ENCODE results near the gene CDKL2.
"Not testable (repeated sequence)": the region's sequence is repeated elsewhere in the genome, so short reads cannot be mapped to it uniquely, and the experiment has no call there.

CDKL2 gene

DNA sequence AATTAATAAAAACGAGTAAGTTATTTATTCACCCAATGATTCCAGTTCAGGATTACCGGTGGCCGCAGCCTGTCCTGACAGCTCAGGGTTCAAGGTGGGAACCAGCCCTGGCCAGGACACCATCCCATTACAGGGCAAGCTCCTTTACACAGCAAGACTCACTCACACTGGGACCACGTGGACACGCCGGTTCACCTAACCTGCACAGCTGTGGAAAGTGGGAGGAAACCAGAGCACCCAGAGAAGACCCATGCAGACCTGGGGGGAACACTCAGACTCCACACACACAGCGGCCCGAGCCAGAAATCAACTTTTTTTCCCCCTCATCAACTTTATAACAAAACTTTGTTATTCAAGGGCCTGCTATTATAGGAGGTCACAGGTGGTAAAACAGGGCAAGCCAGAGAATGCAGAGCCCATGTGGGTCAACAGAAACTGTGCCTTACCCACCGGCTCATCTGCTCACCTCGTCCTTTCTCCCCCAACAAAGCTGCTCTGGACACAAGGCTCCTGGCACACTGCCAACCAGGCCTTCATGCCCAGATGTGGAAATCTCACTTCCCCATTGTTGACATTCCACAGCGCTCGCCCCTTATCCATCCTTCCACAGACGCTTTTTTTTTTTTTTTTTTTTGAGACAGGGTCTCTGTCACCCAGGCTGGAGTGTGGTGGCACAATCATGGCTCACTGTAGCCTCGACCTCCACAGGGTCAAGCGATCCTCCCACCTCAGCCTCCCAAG is 82.5 kb downstream of the CDKL2 start:
- no peak for DNase-seq

DNA sequence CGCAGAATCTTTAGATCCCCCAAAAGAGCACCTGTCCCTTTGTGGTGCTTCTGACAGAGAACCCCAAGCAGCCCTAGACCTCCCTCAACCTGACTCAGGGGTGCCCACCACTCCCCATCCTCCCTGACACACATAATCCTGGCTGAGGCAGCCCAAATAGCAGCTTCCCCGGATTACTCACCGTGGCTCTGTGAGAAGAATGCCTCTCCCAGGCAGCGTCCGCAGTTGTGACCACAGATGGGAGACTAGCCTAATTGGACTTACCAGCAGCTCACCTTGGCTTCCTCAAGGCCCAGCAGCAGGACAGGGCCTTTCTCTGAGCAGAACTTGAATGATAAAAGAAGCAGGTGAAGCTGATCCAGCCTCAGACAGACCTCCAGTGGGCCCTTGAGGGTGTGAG is 84.8 kb downstream of the CDKL2 start:
- DNase-seq: no peak

DNA sequence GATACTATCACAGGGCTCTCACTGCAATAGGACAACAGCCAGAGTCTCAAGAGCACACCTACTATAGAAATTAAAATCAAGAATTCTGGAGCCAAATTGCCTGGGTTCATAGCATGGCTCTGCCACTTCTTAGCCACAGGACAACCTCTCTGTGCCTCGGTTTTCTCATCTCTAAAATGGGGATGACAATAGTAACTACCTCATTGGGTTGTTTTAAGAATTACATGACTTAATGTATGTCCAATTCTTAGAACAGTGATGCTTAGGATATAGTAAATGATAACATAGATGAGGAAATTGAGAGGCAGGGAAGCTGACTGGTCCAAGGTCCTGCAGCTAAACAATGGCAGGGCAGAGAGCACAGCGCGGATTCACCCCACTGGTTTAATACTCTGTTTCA is 85.5 kb downstream of the CDKL2 start:
- DNase-seq: no peak

DNA sequence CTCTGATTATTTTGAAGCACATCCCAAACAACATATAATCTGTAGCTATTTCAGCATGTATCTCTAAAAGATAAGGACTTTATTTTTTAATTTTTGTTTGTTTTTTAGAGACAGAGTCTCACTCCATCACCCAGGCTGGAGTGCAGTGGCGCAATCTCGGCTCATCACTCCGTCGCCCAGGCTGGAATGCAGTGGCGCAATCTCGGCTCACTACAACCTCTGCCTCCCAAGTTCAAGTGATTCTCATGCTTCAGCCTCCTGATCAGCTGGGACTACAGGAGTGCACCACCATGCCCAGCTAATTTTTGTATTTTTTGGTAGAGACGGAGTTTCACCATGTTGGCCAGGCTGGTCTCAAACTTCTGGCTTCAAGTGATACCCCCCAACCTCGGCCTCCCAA is 86.1 kb downstream of the CDKL2 start:
- DNase-seq: not testable (repeated sequence)

DNA sequence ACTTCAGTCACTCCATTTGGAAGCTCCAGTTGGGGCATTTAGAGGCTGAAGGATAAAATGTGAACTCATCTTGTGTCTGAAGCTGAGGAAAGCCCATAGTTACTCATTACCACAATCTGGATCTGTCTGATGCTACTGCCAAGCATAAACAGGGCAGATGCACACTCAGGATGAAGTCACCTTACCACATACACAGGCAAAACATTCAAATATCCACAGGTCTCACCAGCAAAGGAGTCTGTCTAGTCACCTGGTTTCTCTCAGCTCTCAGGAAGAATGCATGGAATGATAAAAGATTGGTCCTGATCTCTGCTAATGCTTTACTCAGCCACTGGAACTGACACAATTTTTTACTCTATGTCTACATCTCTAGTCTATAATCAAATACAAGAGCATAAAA is 87.5 kb downstream of the CDKL2 start:
- DNase-seq: no peak

DNA sequence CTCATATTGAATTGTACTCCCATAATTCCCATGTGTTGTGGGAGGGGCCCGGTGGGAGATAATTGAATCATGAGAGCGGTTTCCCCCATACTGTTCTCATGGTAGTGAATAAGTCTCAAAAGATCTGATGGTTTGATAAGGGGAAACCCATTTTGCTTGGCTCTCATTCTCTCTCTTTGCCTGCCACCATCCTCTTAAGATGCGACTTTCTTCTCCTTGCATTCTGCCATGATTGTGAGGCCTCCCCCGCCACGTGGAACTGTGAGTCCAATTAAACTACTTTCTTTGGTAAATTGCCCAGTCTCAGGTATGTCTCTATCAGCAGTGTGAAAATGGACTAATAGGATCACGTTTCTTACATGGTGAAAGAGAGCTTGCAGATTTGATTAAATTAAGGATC is 93.0 kb downstream of the CDKL2 start:
- DNase-seq: not testable (repeated sequence)

DNA sequence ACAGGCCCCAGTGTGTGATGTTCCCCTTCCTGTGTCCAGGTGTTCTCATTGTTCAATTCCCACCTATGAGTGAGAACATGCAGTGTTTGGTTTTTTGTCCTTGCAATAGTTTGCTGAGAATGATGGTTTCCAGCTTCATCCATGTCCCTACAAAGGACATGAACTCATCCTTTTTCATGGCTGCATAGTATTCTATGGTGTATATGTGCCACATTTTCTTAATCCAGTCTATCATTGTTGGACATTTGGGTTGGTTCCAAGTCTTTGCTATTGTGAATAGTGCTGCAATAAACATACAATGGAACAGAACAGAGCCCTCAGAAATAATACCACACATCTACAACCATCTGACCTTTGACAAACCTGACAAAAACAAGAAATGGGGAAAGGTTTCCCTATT is 96.4 kb downstream of the CDKL2 start:
- not testable (repeated sequence) for DNase-seq

DNA sequence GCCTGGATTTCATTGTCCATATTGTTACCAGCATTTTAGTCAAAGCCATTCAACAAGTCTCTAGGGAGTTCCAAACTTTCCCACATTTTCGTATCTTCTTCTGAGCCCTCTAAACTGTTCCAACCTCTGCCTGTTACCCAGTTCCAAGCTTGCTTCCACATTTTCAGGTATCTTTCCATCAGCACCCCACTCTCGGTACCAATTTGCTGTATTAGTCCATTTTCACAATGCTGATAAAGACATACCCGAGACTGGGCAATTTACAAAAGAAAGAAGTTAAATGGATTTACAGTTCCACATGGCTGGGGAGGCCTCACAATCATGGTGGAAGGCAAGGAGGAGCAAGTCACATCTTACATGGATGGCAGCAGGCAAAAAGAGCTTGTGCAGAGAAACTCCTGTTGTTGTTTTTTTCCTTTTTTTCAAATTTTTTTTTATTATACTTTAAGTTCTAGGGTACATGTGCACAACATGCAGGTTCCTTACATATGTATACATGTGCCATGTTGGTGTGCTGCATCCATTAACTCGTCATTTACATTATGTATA is 96.9 kb downstream of the CDKL2 start:
- DNase-seq: not testable (repeated sequence)

DNA sequence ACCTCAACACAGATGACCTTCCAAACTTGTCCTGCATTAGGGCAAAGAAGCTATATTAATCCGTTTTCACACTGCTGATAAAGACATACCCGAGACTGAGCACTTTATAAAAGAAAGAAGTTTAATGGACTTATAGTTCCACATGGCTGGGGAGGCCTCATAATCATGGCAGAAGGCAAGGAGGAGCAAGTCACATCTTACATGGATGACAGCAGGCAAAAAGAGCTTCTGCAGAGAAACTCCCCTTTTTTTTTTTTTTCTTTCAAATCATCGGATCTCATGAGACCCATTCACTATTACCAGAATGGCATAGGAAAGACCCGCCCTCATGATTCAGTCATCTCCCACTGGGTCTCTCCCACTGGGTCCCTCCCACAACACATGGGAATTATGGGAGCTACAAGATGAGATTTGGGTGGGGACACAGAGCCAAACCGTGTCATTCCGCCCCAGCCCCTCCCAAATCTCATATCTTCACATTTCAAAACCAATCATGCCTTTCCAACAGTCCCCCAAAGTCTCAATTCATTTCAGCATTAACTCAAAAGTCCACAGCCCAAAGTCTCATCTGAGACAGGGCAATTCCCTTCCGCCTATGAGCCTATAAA is 98.7 kb downstream of the CDKL2 start:
- DNase-seq: not testable (repeated sequence)

DNA sequence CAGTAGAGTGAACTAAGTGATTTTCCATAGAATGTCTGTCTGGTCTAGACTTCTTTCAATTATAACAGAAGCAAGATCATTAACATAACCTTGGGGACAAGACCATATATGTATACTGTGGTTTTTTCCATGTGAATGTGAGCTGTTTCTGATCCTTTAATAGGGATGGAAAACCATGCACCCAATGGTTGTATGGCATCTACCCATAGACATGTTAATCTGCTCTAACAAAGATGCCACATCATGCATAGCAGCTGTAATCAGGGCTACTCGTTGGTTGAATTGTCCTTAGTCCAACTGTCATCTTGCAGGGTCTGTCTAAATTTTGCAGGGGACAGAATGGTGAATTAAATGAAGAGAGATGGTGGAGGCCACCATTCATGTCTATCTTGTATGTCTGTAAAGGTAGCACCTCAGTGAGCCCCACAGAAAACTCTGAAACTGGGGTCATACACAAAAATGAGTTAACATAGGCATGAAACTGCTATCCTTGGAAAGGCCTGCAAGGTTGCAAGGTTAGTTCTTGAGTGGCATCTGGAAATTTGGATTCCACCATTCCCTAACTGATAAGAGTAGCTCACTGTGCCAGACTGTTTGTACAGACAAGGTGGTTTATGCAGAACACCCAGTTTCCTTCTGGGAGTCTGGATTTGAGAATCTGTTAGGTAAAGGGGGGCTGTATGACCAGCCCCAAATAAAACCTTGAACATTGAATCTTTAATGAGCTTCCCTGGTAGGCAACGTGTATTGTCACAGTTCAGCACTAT is 99.6 kb downstream of the CDKL2 start:
- no peak for DNase-seq

All from GDM1 (cell line).